Gastrocnemius medialis (tissue), 4 donors: ENCODE results near the gene MALAT1. TPM values are rescaled to one million over a fixed set of nuclear protein-coding genes. Genes with fewer than 3 reads are reported as not detected.
A peak's percentile ranks its signal among the peaks of the same experiment; 100 is the strongest.

Source experiments
- ATAC-seq, 2 donors: fragments of 150-250 bp; one replicate each; pipeline ENCODE4 v1.9.1; 2016
- DNase-seq, 2 donors: peaks; one replicate each; pipeline ENCODE4 v3.0.0-alpha.2; 2019
- H3K27ac ChIP-seq, 4 donors: fragments of 200-600 bp; sonication (generic); 1 replicate in 1 of 4; 2 replicates in 3 of 4; pipeline ENCODE4 v1.5.1; 2016 to 2018; ENCODE audit warnings: mild to moderate bottlenecking in 2 of 4, moderate library complexity in 1 of 4
- H3K27me3 ChIP-seq, 3 donors: fragments of 200-600 bp; sonication (generic) in 2 of 3; 1 replicate in 1 of 3; 2 replicates in 2 of 3; pipeline versions ENCODE4 v1.5.1 to v1.6.0; 2016 to 2019; ENCODE audit warnings: mild to moderate bottlenecking in 1 of 3, moderate library complexity in 1 of 3
- H3K36me3 ChIP-seq, 2 donors: fragments of 200-600 bp; sonication (generic) in 1 of 2; one replicate each; pipeline ENCODE4 v1.5.1; 2017 to 2018
- H3K4me1 ChIP-seq, 2 donors: fragments of 200-600 bp; sonication (generic) in 1 of 2; one replicate each; pipeline ENCODE4 v1.5.1; 2016 to 2017; ENCODE audit warnings: mild to moderate bottlenecking in 2 of 2
- H3K4me3 ChIP-seq, 4 donors: fragments of 200-600 bp; sonication (generic) in 3 of 4; 1 replicate in 1 of 4; 2 replicates in 3 of 4; pipeline ENCODE4 v1.5.1; 2016 to 2019; ENCODE audit warnings: mild to moderate bottlenecking in 2 of 4
- H3K9me3 ChIP-seq, 3 donors: fragments of 200-600 bp; sonication (generic) in 2 of 3; 1 replicate in 1 of 3; 2 replicates in 2 of 3; pipeline ENCODE4 v1.5.1; 2016 to 2019
- CTCF ChIP-seq, 5 experiments: fragments of 450-650 bp in 3 of 5; fragments of 200-600 bp in 2 of 5; sonication (generic) in 2 of 5; IDR thresholded peaks in 4 of 5; conservative IDR thresholded peaks in 1 of 5; 1 replicate in 4 of 5; 2 replicates in 1 of 5; pipeline ENCODE4 v1.5.1; 2016 to 2019; ENCODE audit warnings: antibody characterized with exemption in 5 of 5, mild to moderate bottlenecking in 3 of 5, moderate library complexity in 3 of 5
- POLR2A ChIP-seq, 2 donors: fragments of 450-650 bp; IDR thresholded peaks; one replicate each; pipeline ENCODE4 v1.6.1; 2017; ENCODE audit warnings: antibody characterized with exemption in 2 of 2, mild to moderate bottlenecking in 2 of 2, moderate library complexity in 2 of 2
- in situ Hi-C, 4 donors: fragments of 200-750 bp; cut with MboI; loops; one replicate each; pipeline versions ENCODE4 v1.15.0 to v1.8.0; 2017; ENCODE audit warnings: low sequenced_read_pairs in 4 of 4
- intact Hi-C: fragments of 100-400 bp; cut with DNase I; formaldehyde crosslinking; loops from one replicate; pipeline ENCODE4 v1.15.1; 2023; ENCODE audit warnings: low total_unique reads
- total RNA-seq, 4 donors: library from RNA; depleted of rRNA; stranded (reverse); fragments of >200 nt; gene quantifications; one replicate each; pipeline versions ENCODE4 v1.1.0 to v1.2.3, GENCODE V29; 2016

The MALAT1 gene
- total RNA-seq, 4 donors from 2014 or later = 874 to 6,745 (median 1,938) TPM

- ATAC-seq = peak; percentile 10
- in situ Hi-C loops = loop anchor here in 1 of 4 donors (10.0 kb wide), 1 partner anchor 54 kb away; the partner anchor contains the start of gene NEAT1
- peak overlapping the region; percentile 79 to 88 (median 84) for H3K4me3 ChIP-seq
- DNase-seq = peak in 1 of 2 donors; percentile 67
- no peaks in the 10 kb centered on the region for H3K36me3 ChIP-seq
- H3K27me3 ChIP-seq = no peaks in the 10 kb centered on the region
- TF ChIP-seq POLR2A (IDR thresholded peaks at IDR 0.05) (peak in 1 of 2 donors; percentile 44), CTCF (IDR thresholded peaks at IDR 0.05 in 4 of 5, conservative IDR thresholded peaks at IDR 0.05 in 1 of 5) (peak in 1 of 5 experiments; percentile 10)
- intact Hi-C loops = loop anchor here (1.0 to 2.0 kb wide), 2 partner anchors 14 to 18 kb away; no protein-coding TSS in a partner anchor
- H3K9me3 ChIP-seq = no peaks in the 10 kb centered on the region
- peak overlapping the region; percentile 97 to 100 (median 98) for H3K27ac ChIP-seq
- peaks cover 50 to 55% of the 10 kb centered on the region in 2 donors for H3K4me1 ChIP-seq
These were observed 20.3 kb upstream of the MALAT1 start for GRCh38 chr11:65478388-65479183.

- peak; percentile 84 to 86 for DNase-seq
- intact Hi-C loops = loop anchor here (1.0 to 2.0 kb wide), 2 partner anchors 13 to 17 kb away; no protein-coding TSS in a partner anchor
- in situ Hi-C loops = loop anchor here in 1 of 4 donors (10.0 kb wide), 1 partner anchor 55 kb away; the partner anchor contains the start of gene NEAT1
- TF ChIP-seq POLR2A (IDR thresholded peaks at IDR 0.05) (peak; percentile 40 to 82), CTCF (IDR thresholded peaks at IDR 0.05 in 4 of 5, conservative IDR thresholded peaks at IDR 0.05 in 1 of 5) (peak in 4 of 5 experiments; percentile 42 to 54 (median 53))
- Histone ChIP-seq H3K36me3 (no peaks in the 10 kb centered on the region), H3K27ac (peak overlapping the region; percentile 97 to 100 (median 98)), H3K4me1 (peaks cover 50 to 52% of the 10 kb centered on the region in 2 donors), H3K4me3 (peak overlapping the region; percentile 79 to 88 (median 84)), H3K27me3 (no peaks in the 10 kb centered on the region), H3K9me3 (no peaks in the 10 kb centered on the region)
- ATAC-seq = peak; percentile 46 to 72
These were observed 19.4 kb upstream of the MALAT1 start for GRCh38 chr11:65479184-65480145.

DNA sequence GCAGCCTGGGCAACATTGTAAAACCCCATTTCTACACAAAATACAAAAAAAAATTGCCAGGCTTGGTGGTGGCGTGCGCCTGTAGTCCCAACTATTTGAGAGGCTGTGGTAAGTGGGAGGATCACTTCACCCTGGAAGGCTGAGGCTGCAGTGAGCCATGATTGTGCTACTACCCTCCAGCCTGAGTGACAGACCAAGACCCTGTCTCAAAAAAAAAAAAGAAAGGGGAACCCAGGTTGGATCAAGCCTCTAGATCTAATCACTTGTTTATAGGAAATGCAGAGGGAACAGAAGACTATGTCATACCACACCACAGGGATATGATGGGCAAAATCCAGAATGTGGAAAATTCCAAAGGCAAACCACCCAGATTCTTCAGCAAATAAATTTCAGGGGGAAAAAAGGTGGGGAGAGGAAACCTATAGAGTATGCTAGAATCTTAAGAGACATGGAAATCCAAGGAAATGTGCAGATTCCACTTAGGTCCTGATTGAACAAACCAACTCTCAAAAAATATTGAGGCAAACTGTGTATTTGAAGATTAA lies 16.5 kb upstream of the MALAT1 start:
- intact Hi-C loops = no loop called here
- H3K27me3 ChIP-seq = no peaks in the 10 kb centered on the region
- H3K9me3 ChIP-seq = no peaks in the 10 kb centered on the region
- no peak for TF ChIP-seq POLR2A (IDR thresholded peaks at IDR 0.05)
- TF ChIP-seq CTCF (IDR thresholded peaks at IDR 0.05 in 4 of 5, conservative IDR thresholded peaks at IDR 0.05 in 1 of 5) = no peak
- H3K4me3 ChIP-seq = no peak overlapping the region
- in situ Hi-C loops = no loop called here
- peaks cover 46 to 64% of the 10 kb centered on the region in 2 donors for H3K4me1 ChIP-seq
- no peaks in the 10 kb centered on the region for H3K36me3 ChIP-seq
- H3K27ac ChIP-seq = peak overlapping the region in 1 of 4 donors; percentile 19
- DNase-seq = no peak
- ATAC-seq = no peak

DNA sequence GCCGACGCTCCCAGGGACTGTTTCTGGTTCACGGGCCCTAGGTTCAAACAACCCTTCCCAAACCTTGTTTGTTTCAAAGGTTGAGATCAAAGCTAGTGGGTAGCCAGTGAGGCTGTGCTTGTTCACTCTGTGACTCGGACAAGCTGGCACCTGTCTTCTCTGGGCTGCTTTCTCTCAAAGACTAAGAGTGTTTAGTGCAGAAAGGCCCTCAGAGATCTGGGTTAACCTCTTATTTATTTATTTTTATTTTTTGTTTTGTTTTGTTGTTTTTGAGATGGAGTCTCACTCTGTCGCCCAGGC lies 13.0 kb upstream of the MALAT1 start:
- no peaks in the 10 kb centered on the region for H3K27me3 ChIP-seq
- no peak overlapping the region for H3K4me3 ChIP-seq
- peak in 1 of 2 donors; percentile 10 for DNase-seq
- H3K4me1 ChIP-seq = peaks cover 46 to 68% of the 10 kb centered on the region in 2 donors
- intact Hi-C loops (no loop called here), in situ Hi-C loops (no loop called here)
- no peak for ATAC-seq
- H3K9me3 ChIP-seq = no peaks in the 10 kb centered on the region
- H3K36me3 ChIP-seq = no peaks in the 10 kb centered on the region
- peak overlapping the region; percentile 93 to 99 (median 94) for H3K27ac ChIP-seq
- TF ChIP-seq CTCF (IDR thresholded peaks at IDR 0.05 in 4 of 5, conservative IDR thresholded peaks at IDR 0.05 in 1 of 5) (no peak), POLR2A (IDR thresholded peaks at IDR 0.05) (no peak)
